Measurements from ENCODE around the gene MAOB. TPM values are rescaled to one million over a fixed set of nuclear protein-coding genes. Genes with fewer than 3 reads are reported as not detected.

MAOB gene
- total RNA-seq, 1 donor from 2014 or later = 4.6 TPM

- DNase-seq (ENCODE audit: low spot score in 2 of 2) = no peak
- peak overlapping the region; percentile 58 to 62 for H3K27ac ChIP-seq
- H3K36me3 ChIP-seq = no peaks in the 10 kb centered on the region
- no peak for TF ChIP-seq CTCF (IDR thresholded peaks at IDR 0.05)
- intact Hi-C loops (cut with DNase I) = loop anchor here (5.0 kb wide), 1 partner anchor 41 kb away; no protein-coding TSS in a partner anchor
- H3K27me3 ChIP-seq = no peaks in the 10 kb centered on the region
- no peaks in the 10 kb centered on the region for H3K4me1 ChIP-seq
- no peak overlapping the region for H3K4me3 ChIP-seq
- no peaks in the 10 kb centered on the region for H3K9me3 ChIP-seq
These were observed 16.3 kb upstream of the MAOB start for GRCh38 chrX:43898406-43899035.

GRCh38 chrX:43897290-43897689, 15.0 kb upstream of the MAOB start:
- Histone ChIP-seq H3K36me3 (no peaks in the 10 kb centered on the region), H3K4me3 (no peak overlapping the region), H3K27me3 (no peaks in the 10 kb centered on the region), H3K4me1 (no peaks in the 10 kb centered on the region), H3K9me3 (no peaks in the 10 kb centered on the region), H3K27ac (peak overlapping the region in 1 of 2 donors; percentile 59)
- no peak for TF ChIP-seq CTCF (IDR thresholded peaks at IDR 0.05)
- intact Hi-C loops (cut with DNase I) = loop anchor here (5.0 kb wide), 1 partner anchor 40 kb away; no protein-coding TSS in a partner anchor
- no peak for DNase-seq (ENCODE audit: low spot score in 2 of 2)

GRCh38 chrX:43892336-43892870, 10.2 kb upstream of the MAOB start:
- H3K27me3 ChIP-seq = no peaks in the 10 kb centered on the region
- intact Hi-C loops (cut with DNase I) = no loop called here
- peak overlapping the region in 1 of 2 donors; percentile 14 for H3K27ac ChIP-seq

GRCh38 chrX:43885617-43886016, 3.4 kb upstream of the MAOB start:
- intact Hi-C loops (cut with DNase I) = no loop called here
- no peak for DNase-seq (ENCODE audit: low spot score in 2 of 2)
- no peak for TF ChIP-seq CTCF (IDR thresholded peaks at IDR 0.05)
- H3K9me3 ChIP-seq = no peaks in the 10 kb centered on the region
- H3K4me1 ChIP-seq = no peaks in the 10 kb centered on the region
- no peaks in the 10 kb centered on the region for H3K36me3 ChIP-seq
- no peaks in the 10 kb centered on the region for H3K27me3 ChIP-seq
- no peak overlapping the region for H3K4me3 ChIP-seq
- H3K27ac ChIP-seq = no peak overlapping the region

More at GRCh38 chrX:43892336-43892870, 10.2 kb upstream of the MAOB start:
- Histone ChIP-seq H3K36me3 (no peaks in the 10 kb centered on the region), H3K4me3 (no peak overlapping the region), H3K4me1 (no peaks in the 10 kb centered on the region), H3K9me3 (no peaks in the 10 kb centered on the region)
- DNase-seq (ENCODE audit: low spot score in 2 of 2) = no peak
- no peak for TF ChIP-seq CTCF (IDR thresholded peaks at IDR 0.05)

- H3K4me1 ChIP-seq = peaks cover 0 to 4% of the 10 kb centered on the region in 2 donors
- peak overlapping the region; percentile 70 to 76 for H3K27ac ChIP-seq
- no peaks in the 10 kb centered on the region for H3K27me3 ChIP-seq
- H3K9me3 ChIP-seq = no peaks in the 10 kb centered on the region
- no peaks in the 10 kb centered on the region for H3K36me3 ChIP-seq
- TF ChIP-seq CTCF (IDR thresholded peaks at IDR 0.05) = no peak
- H3K4me3 ChIP-seq = peak overlapping the region; percentile 53 to 65
- DNase-seq (ENCODE audit: low spot score in 2 of 2) = no peak
- intact Hi-C loops (cut with DNase I) = no loop called here
These were observed 598 bp downstream of the MAOB start for GRCh38 chrX:43881410-43882293.

Measured in ascending aorta (tissue), 2 donors.